Frontal cortex (tissue), 4 donors: ENCODE measurements around the gene CCSER1. TPM values are rescaled to one million over a fixed set of nuclear protein-coding genes. Genes with fewer than 3 reads are reported as not detected.
"Not testable (repeated sequence)": the region's sequence is repeated elsewhere in the genome, so short reads cannot be mapped to it uniquely, and the experiment has no call there.

Experiments
- DNase-seq, 2 donors: peaks; one replicate each; pipeline ENCODE4 v3.0.0; 2012; ENCODE audit warnings: low spot score in 2 of 2
- FAIRE-seq: peaks from 2 replicates; lab custom pipeline; 2012; peaks lifted over from hg19 to GRCh38; lab: Jason Lieb, UNC
- total RNA-seq: library from RNA; depleted of rRNA; stranded (reverse); fragments of >200 nt; gene quantifications from one replicate; pipeline ENCODE4 v1.2.3, GENCODE V29; 2014
- donor health status: control.
- donor health status: control.
- donor health status: control.

Gene CCSER1
- total RNA-seq, 1 donor from 2014 or later = 165 TPM

GRCh38 chr4:91502365-91502764, 1375.2 kb downstream of the CCSER1 start:
- FAIRE-seq (no peak), DNase-seq (no peak)

- DNase-seq = no peak
- FAIRE-seq = no peak
Measured at GRCh38 chr4:91513326-91513725, 1386.1 kb downstream of the CCSER1 start.

- FAIRE-seq = no peak
- DNase-seq = no peak
Measured at GRCh38 chr4:91519155-91519554, 1392.0 kb downstream of the CCSER1 start.

GRCh38 chr4:91525621-91526020, 1398.4 kb downstream of the CCSER1 start:
- FAIRE-seq = no peak
- no peak for DNase-seq

- FAIRE-seq = no peak
- DNase-seq = no peak
Measured at GRCh38 chr4:91527056-91527455, 1399.9 kb downstream of the CCSER1 start.

- FAIRE-seq (no peak), DNase-seq (no peak)
Measured at GRCh38 chr4:91567594-91567993, 1440.4 kb downstream of the CCSER1 start.

GRCh38 chr4:91577864-91578263, 1450.7 kb downstream of the CCSER1 start:
- FAIRE-seq (no peak), DNase-seq (no peak)

GRCh38 chr4:91590260-91590659, 1463.1 kb downstream of the CCSER1 start:
- no peak for FAIRE-seq

GRCh38 chr4:91592125-91592524, 1464.9 kb downstream of the CCSER1 start:
- FAIRE-seq (no peak), DNase-seq (no peak)

More at GRCh38 chr4:91590260-91590659, 1463.1 kb downstream of the CCSER1 start:
- DNase-seq = no peak

GRCh38 chr4:91596718-91597117, 1469.5 kb downstream of the CCSER1 start:
- DNase-seq (no peak), FAIRE-seq (no peak)

GRCh38 chr4:91598696-91599095, 1471.5 kb downstream of the CCSER1 start:
- no peak for FAIRE-seq
- no peak for DNase-seq

GRCh38 chr4:91600301-91600700, 1473.1 kb downstream of the CCSER1 start:
- no peak for FAIRE-seq

GRCh38 chr4:91601401-91601800, 1474.2 kb downstream of the CCSER1 start:
- DNase-seq = no peak
- FAIRE-seq = no peak

More at GRCh38 chr4:91600301-91600700, 1473.1 kb downstream of the CCSER1 start:
- no peak for DNase-seq

- DNase-seq = no peak
- no peak for FAIRE-seq
Measured at GRCh38 chr4:91611782-91612181, 1484.6 kb downstream of the CCSER1 start.

- FAIRE-seq (no peak), DNase-seq (no peak)
Measured at GRCh38 chr4:91620952-91621351, 1493.8 kb downstream of the CCSER1 start.

GRCh38 chr4:91621446-91621845, 1494.3 kb downstream of the CCSER1 start:
- DNase-seq (no peak), FAIRE-seq (no peak)

- no peak for FAIRE-seq
- no peak for DNase-seq
Measured at GRCh38 chr4:91622925-91623602, 1495.9 kb downstream of the CCSER1 start.

GRCh38 chr4:91623603-91623967, 1496.4 kb downstream of the CCSER1 start:
- not testable (repeated sequence) for DNase-seq, FAIRE-seq

GRCh38 chr4:91630054-91630453, 1502.9 kb downstream of the CCSER1 start:
- FAIRE-seq (no peak), DNase-seq (no peak)

- DNase-seq = no peak
- FAIRE-seq = no peak
Measured at GRCh38 chr4:91630764-91631163, 1503.6 kb downstream of the CCSER1 start.

GRCh38 chr4:91631335-91631734, 1504.1 kb downstream of the CCSER1 start:
- DNase-seq (no peak), FAIRE-seq (no peak)

GRCh38 chr4:91636083-91636482, 1508.9 kb downstream of the CCSER1 start:
- DNase-seq (no peak), FAIRE-seq (no peak)
